GM18505 (cell line): ENCODE data around the gene ZBTB2.

Experiments used
- ATAC-seq: cut with Tn5 transposase; IDR thresholded peaks from one replicate; pipeline ENCODE4 v1.9.1; 2021; ENCODE audit not compliant: unreplicated experiment
- POLR2A ChIP-seq: IDR thresholded peaks from 4 replicates; pipeline ENCODE4 v1.6.1; 2011; ENCODE audit warnings: borderline replicate concordance; ENCODE audit not compliant: insufficient read depth, insufficient read length; ENCODE audit errors: extremely low read depth

Gene ZBTB2

DNA sequence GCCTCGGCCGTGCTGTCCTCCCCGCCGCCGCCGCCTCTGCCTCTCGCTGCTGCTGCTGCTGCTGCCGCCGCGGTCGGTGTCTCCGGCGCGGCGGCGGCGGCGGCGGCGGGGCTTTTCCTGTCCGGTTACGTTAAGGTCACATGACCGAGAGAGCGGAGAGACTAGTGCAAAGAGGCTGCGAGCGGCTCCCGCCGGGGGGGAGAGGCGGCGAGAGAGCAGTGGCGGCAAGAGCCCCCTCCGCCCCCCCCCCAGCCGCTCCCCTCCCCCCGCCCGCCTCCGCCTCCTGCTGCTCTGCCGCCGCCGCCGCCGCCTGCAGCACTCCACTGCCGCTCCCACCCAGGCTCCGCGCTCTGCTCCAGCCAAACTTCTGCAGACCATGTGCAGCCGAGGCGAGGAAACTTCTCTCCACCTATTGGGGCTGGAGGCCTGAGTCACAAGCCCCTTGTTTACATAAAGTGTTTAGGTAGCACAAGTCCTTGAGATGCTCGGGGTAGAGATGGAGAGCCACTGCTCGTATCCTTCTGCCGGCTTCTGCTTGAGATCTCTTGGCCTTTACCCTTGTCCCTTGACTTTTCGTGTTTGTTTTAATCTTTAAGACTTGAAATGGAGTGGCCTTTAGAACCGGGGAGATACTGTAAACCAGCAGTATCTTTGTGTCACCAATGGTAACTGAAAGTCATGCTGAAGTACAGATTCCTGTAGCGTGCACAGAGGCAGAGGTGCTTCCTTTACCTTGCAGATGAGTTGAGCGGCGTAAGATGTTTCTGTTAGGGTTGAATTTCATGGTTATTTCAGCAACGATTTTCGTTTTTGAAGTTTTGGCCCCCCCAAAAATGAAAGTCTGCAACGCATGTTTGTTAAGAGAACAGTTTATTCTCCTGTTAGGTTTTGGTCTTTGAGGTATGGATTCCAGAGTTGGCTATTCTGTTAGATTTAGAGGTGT, at the start of gene ZBTB2:
TSS of gene ZBTB2 (minus strand) at position 89 of the 943 bp plus-strand sequence. CDS start 17,922 bp downstream, outside the sequence.
- TF ChIP-seq POLR2A = peak; percentile 57
- peak; percentile 10 for ATAC-seq

DNA sequence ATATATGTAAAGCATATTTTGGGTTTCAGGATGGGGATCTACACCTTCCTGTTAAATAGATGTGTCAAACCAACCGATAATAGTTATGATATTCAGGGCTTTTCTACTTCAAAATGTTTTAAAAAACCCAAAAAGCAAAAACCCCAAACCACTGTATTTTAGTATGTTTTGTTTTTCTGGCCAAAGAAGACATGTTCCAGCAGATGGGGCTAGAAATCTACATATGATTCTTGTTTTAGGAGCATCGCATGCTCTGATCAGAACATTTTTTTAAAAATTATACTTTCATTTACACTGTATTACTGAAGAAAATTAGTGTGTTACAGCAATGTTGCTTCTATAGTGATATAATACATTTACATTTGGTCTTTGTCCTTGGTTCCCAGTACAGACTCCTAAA, 49.6 kb upstream of the ZBTB2 start:
- ATAC-seq = no peak
- no peak for TF ChIP-seq POLR2A

DNA sequence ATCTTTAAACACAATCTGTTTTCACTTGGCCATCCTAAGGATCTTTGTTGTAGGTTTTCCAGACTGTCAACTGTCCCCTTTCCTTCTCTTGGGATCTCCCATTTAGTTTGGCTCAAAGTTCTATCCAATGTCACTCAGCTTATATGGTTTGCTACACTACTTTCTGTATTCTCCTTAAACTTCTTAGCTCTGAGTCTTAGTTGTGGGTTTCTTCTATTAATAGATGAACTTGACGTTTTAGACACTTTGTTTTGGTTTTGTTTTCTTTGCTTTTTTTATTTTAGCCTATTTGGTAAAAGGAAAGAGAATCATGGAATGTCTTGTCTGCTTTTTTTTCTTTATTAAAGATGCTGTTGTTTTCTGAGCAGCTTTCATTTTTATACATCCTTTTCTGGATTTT, 49.1 kb upstream of the ZBTB2 start:
- TF ChIP-seq POLR2A = no peak
- ATAC-seq = peak; percentile 57

DNA sequence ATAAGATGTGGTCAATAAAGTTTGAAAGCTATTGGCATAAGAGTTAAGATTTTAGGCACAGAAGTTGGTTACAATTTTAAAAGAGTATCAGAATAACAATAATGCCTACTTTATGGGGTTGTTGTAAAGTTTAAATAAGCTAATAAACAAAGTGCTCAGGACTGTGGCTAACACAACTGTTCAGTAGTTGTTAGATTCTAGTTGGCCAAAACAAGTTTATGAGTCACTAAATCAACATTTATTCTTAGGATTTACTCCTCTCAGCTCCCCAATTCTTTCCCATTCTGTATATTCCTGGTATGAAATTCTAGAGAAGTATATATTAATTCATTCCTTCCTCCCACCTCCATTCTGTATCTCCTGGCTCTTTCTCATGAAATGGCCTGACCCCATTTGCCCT, 46.0 kb upstream of the ZBTB2 start:
- no peak for ATAC-seq
- no peak for TF ChIP-seq POLR2A

DNA sequence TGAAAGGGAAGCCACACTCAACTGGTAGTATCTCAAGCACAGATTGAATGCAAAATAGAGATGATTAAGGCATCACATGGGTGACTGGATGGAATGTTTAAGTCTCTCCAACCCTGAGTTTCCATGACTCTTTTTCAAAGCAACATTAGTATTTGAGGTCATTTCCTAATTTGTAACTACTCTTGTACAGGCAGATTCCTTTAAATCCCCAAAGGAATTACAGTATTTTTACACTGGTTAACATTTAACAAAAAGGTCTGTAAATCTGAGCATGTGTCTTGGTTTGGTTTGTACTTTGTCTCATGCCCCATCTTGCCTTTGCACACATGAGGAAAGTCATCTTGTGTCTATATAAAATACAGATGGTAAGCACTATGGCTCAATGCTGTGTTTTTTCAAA, 45.4 kb upstream of the ZBTB2 start:
- no peak for TF ChIP-seq POLR2A
- ATAC-seq = no peak

GRCh38 chr6:151436300-151436699, 44.9 kb upstream of the ZBTB2 start:
- no peak for ATAC-seq
- TF ChIP-seq POLR2A = no peak

DNA sequence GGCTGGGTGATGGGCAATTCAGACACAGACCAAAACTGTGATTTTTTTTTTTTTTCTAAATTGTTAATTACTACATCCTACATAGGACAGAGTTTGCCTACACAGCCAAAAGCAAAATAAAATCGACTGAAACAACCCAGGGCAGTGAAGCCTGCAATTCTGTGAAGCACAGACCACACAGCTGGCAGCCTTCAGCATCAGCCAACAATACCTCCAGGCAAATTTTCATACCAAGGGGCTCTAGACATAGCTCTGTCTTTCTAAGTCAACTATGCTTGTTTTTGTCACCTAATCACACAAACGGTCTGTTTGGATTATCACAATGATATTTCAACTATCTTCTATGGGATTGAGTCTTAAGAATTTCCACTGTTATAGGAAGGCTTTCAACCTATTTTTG, 43.0 kb upstream of the ZBTB2 start:
- TF ChIP-seq POLR2A = no peak
- ATAC-seq = peak; percentile 84

GRCh38 chr6:151432651-151433050, 41.3 kb upstream of the ZBTB2 start:
- ATAC-seq = no peak
- TF ChIP-seq POLR2A = no peak

GRCh38 chr6:151431337-151431736, 40.0 kb upstream of the ZBTB2 start:
- TF ChIP-seq POLR2A = no peak

GRCh38 chr6:151430886-151431285, 39.5 kb upstream of the ZBTB2 start:
- ATAC-seq = no peak

More at GRCh38 chr6:151431337-151431736, 40.0 kb upstream of the ZBTB2 start:
- no peak for ATAC-seq

GRCh38 chr6:151428093-151428735, 36.9 kb upstream of the ZBTB2 start:
- ATAC-seq = no peak
- no peak for TF ChIP-seq POLR2A

More at GRCh38 chr6:151430886-151431285, 39.5 kb upstream of the ZBTB2 start:
- TF ChIP-seq POLR2A = no peak

GRCh38 chr6:151425561-151425960, 34.2 kb upstream of the ZBTB2 start:
- no peak for TF ChIP-seq POLR2A
- no peak for ATAC-seq

DNA sequence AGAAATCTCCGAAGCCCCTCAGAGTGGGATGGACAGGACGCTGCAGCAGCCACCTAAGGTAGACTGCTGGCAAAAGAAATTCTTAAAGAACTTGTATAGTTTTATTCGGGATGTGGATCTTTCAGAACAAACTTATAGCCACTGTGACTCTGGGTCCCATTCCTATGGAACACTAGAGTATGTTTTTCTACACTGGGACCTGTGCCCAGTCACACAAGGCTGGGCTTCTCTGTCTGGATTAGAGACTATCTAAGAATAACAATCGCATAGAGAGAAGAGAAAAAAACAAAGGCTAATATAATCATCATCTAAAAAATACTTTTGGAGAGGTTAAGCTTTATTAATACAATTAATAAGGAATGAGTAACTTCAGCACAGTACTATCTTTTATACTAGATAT, 31.6 kb upstream of the ZBTB2 start:
- ATAC-seq = no peak
- no peak for TF ChIP-seq POLR2A

GRCh38 chr6:151417477-151417876, 26.1 kb upstream of the ZBTB2 start:
- no peak for TF ChIP-seq POLR2A
- no peak for ATAC-seq

DNA sequence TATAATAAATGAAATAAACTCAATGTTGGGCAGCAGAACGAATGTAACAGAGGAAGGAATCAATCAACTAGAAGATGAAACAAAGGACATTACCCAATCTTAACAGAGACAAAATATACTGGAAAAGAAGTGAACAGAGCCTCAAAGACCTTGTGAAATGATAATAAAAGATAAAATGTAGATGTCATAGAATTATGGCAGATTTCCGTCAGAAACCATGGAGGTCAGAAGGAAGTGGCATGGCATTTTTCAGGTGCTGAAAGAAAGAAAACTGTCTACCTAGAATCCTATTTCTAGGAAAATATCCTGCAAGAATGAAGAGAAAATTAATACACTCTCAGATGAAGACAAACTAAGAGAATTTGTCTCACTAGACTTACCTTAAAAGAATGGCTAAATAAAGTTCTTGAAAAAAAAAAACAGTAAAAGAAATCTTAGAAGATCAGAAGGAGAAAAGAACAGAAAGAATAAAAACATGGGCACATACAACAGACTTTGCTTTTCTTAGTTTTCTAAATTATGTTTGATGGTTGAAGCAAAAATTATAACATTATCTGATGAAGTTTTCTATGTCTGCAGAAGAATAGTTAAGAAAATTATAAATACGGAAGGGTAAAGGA, 23.4 kb upstream of the ZBTB2 start:
- no peak for ATAC-seq
- TF ChIP-seq POLR2A = no peak
